ENCODE data around the gene UBE2G2.
A peak's percentile ranks its signal among the peaks of the same experiment; 100 is the strongest.

UBE2G2 gene

GRCh38 chr21:44765231-44766013, 36.2 kb downstream of the UBE2G2 start:
- DNase-seq (ENCODE audit: low spot score) (no peak), FAIRE-seq (no peak)

GRCh38 chr21:44764319-44765230, 37.0 kb downstream of the UBE2G2 start:
- DNase-seq (ENCODE audit: low spot score), result no peak
- FAIRE-seq, result no peak

- no peak for DNase-seq (ENCODE audit: low spot score)
- FAIRE-seq, result no peak
Observed at GRCh38 chr21:44763451-44764318, 37.9 kb downstream of the UBE2G2 start.

- DNase-seq (ENCODE audit: low spot score), result no peak
- no peak for FAIRE-seq
Observed at GRCh38 chr21:44763050-44763378, 38.6 kb downstream of the UBE2G2 start.

GRCh38 chr21:44762221-44763049, 39.2 kb downstream of the UBE2G2 start:
- DNase-seq (ENCODE audit: low spot score) (no peak), FAIRE-seq (no peak)

GRCh38 chr21:44761747-44762208, 39.8 kb downstream of the UBE2G2 start:
- no peak for DNase-seq (ENCODE audit: low spot score)
- FAIRE-seq, result no peak

GRCh38 chr21:44761011-44761729, 40.5 kb downstream of the UBE2G2 start:
- FAIRE-seq (no peak), DNase-seq (ENCODE audit: low spot score) (no peak)

GRCh38 chr21:44760376-44760775, 41.2 kb downstream of the UBE2G2 start:
- no peak for FAIRE-seq

GRCh38 chr21:44759628-44760285, 41.9 kb downstream of the UBE2G2 start:
- DNase-seq (ENCODE audit: low spot score), result no peak
- no peak for FAIRE-seq

More at GRCh38 chr21:44760376-44760775, 41.2 kb downstream of the UBE2G2 start:
- DNase-seq (ENCODE audit: low spot score), result no peak

GRCh38 chr21:44758781-44759627, 42.6 kb downstream of the UBE2G2 start:
- FAIRE-seq, result no peak
- no peak for DNase-seq (ENCODE audit: low spot score)

GRCh38 chr21:44758141-44758561, 43.5 kb downstream of the UBE2G2 start:
- DNase-seq (ENCODE audit: low spot score) (no peak), FAIRE-seq (no peak)

- FAIRE-seq, result no peak
- DNase-seq (ENCODE audit: low spot score), result no peak
Observed at GRCh38 chr21:44757731-44758130, 43.9 kb downstream of the UBE2G2 start.

- no peak for FAIRE-seq
- no peak for DNase-seq (ENCODE audit: low spot score)
Observed at GRCh38 chr21:44756423-44757185, 45.0 kb downstream of the UBE2G2 start.

GRCh38 chr21:44755227-44755626, 46.4 kb downstream of the UBE2G2 start:
- DNase-seq (ENCODE audit: low spot score) (no peak), FAIRE-seq (no peak)

GRCh38 chr21:44753357-44753756, 48.3 kb downstream of the UBE2G2 start:
- DNase-seq (ENCODE audit: low spot score) (no peak), FAIRE-seq (no peak)

GRCh38 chr21:44752671-44753235, 48.9 kb downstream of the UBE2G2 start:
- FAIRE-seq (peak; percentile 81), DNase-seq (ENCODE audit: low spot score) (no peak)
